OCI-LY7 (cell line): ENCODE results near the gene ABCD3. TPM values are rescaled to one million over a fixed set of nuclear protein-coding genes. Genes with fewer than 3 reads are reported as not detected.

Experiments
- BruUV-seq: library from RNA; stranded (reverse); fragments of 400-500 nt; replicated peaks from 2 replicates; lab custom pipeline; 2021; lab: Mats Ljungman, UMichigan
- CTCF ChIA-PET: fragments of 300-600 bp; sonication (Branson Sonifier 250); formaldehyde crosslinking; loops from one replicate; lab custom pipeline; 2022; ENCODE audit warnings: antibody characterized with exemption; ENCODE audit not compliant: unreplicated experiment; lab: Charles Lee
- POLR2A ChIA-PET: fragments of 300-600 bp; sonication (Branson Sonifier 250); formaldehyde crosslinking; loops from one replicate; lab custom pipeline; 2022; ENCODE audit warnings: antibody characterized with exemption; lab: Charles Lee
- DNase-seq: peaks from one replicate; pipeline ENCODE4 v3.0.0-alpha.2; 2015; ENCODE audit warnings: low spot score
- H2AFZ ChIP-seq: fragments of 200-600 bp; sonication (generic), shearing (Covaris generic); 2 replicates; pipeline ENCODE4 v1.6.1; 2014; ENCODE audit warnings: mild to moderate bottlenecking, antibody characterized with exemption, low read length, moderate library complexity
- H3K27ac ChIP-seq: fragments of 200-600 bp; sonication (generic); 2 replicates; pipeline ENCODE4 v1.5.1; 2014; ENCODE audit warnings: mixed run types, low read depth, mild to moderate bottlenecking, moderate library complexity, low read length, inconsistent platforms; ENCODE audit not compliant: poor library complexity, severe bottlenecking
- H3K36me3 ChIP-seq: fragments of 200-600 bp; sonication (generic); 2 replicates; pipeline ENCODE4 v1.6.1; 2014; ENCODE audit warnings: mild to moderate bottlenecking, antibody characterized with exemption, low read length, moderate library complexity, mixed read lengths; ENCODE audit not compliant: insufficient read depth
- H3K4me1 ChIP-seq: fragments of 200-600 bp; sonication (generic); 2 replicates; pipeline ENCODE4 v1.5.1; 2014; ENCODE audit warnings: mild to moderate bottlenecking, low read length; ENCODE audit not compliant: insufficient read depth, poor library complexity, severe bottlenecking
- H3K4me2 ChIP-seq: fragments of 200-600 bp; sonication (generic); 2 replicates; pipeline ENCODE4 v1.6.1; 2014; ENCODE audit warnings: mild to moderate bottlenecking, low read length
- H3K4me3 ChIP-seq: fragments of 200-600 bp; sonication (generic); 2 replicates; pipeline ENCODE4 v1.5.1; 2014; ENCODE audit warnings: mild to moderate bottlenecking, low read depth, low read length; ENCODE audit not compliant: poor library complexity, severe bottlenecking
- H3K79me2 ChIP-seq: fragments of 200-600 bp; sonication (generic); 2 replicates; pipeline ENCODE4 v1.6.1; 2016; ENCODE audit warnings: low read depth, mild to moderate bottlenecking, low read length, moderate library complexity, mixed read lengths; ENCODE audit not compliant: insufficient read depth
- H3K9me2 ChIP-seq: fragments of 200-600 bp; sonication (generic); 2 replicates; pipeline ENCODE4 v1.6.1; 2016; ENCODE audit warnings: mild to moderate bottlenecking, low read length, mixed read lengths; ENCODE audit not compliant: insufficient read depth
- H3K9me3 ChIP-seq: fragments of 200-600 bp; sonication (generic); 2 replicates; pipeline ENCODE4 v1.6.1; 2014; ENCODE audit warnings: mild to moderate bottlenecking, mixed run types, low read length, mixed read lengths
- H4K20me1 ChIP-seq: fragments of 200-600 bp; sonication (generic); 2 replicates; pipeline ENCODE4 v1.6.1; 2014; ENCODE audit warnings: mild to moderate bottlenecking, antibody characterized with exemption, low read length, moderate library complexity, mixed read lengths; ENCODE audit not compliant: insufficient read depth
- CTCF ChIP-seq: fragments of 200-600 bp; sonication (generic); conservative IDR thresholded peaks from 2 replicates; pipeline ENCODE4 v1.5.1; 2014; ENCODE audit warnings: mild to moderate bottlenecking, antibody characterized with exemption, low read length, moderate library complexity, mixed read lengths
- EZH2phosphoT487 ChIP-seq: fragments of 200-600 bp; sonication (generic); IDR thresholded peaks from 2 replicates; pipeline ENCODE4 v1.6.1; 2018; ENCODE audit warnings: low read depth, borderline replicate concordance, mild to moderate bottlenecking, mixed run types, antibody characterized with exemption, low read length, moderate library complexity, mixed read lengths
- intact Hi-C: fragments of 100-400 bp; cut with micrococcal nuclease; formaldehyde crosslinking; loops from one replicate; pipeline ENCODE4 v1.10.0; 2022; ENCODE audit not compliant: unreplicated experiment
- total RNA-seq, 2 experiments: library from RNA; depleted of rRNA in 1 of 2; stranded (reverse); fragments of >200 nt in 1 of 2; shearing (Covaris generic) in 1 of 2; gene quantifications; 2 replicates each; pipeline ENCODE4 v1.2.3, GENCODE V29; 2014 to 2022

ABCD3 gene
- total RNA-seq, 2 experiments from 2014 or later, result 18.3 to 33.8 TPM

- H3K79me2 ChIP-seq, result no peaks in the 10 kb centered on the region
- H3K9me3 ChIP-seq, result no peaks in the 10 kb centered on the region
- H3K4me2 ChIP-seq, result no peak overlapping the region
- H4K20me1 ChIP-seq, result no peaks in the 10 kb centered on the region
- no peaks in the 10 kb centered on the region for H3K4me1 ChIP-seq
- no TSS peak for BruUV-seq
- no peak for DNase-seq
- intact Hi-C loops, result no loop called here
- H3K36me3 ChIP-seq, result no peaks in the 10 kb centered on the region
- ChIA-PET POLR2A (no interaction called here), CTCF (no interaction called here)
- TF ChIP-seq EZH2phosphoT487 (no peak), CTCF (no peak)
- no peak overlapping the region for H2AFZ ChIP-seq
- H3K4me3 ChIP-seq, result no peak overlapping the region
- no peak overlapping the region for H3K27ac ChIP-seq
- no peaks in the 10 kb centered on the region for H3K9me2 ChIP-seq
Measured at GRCh38 chr1:94524531-94524930, 106.3 kb downstream of the ABCD3 start.

GRCh38 chr1:94526152-94526980 lies 108.2 kb downstream of the ABCD3 start:
- DNase-seq, result no peak
- no peaks in the 10 kb centered on the region for H3K9me3 ChIP-seq
- H4K20me1 ChIP-seq, result no peaks in the 10 kb centered on the region
- TF ChIP-seq EZH2phosphoT487, result no peak
- TF ChIP-seq CTCF, result no peak
- no TSS peak for BruUV-seq
- H3K9me2 ChIP-seq, result no peaks in the 10 kb centered on the region
- H3K27ac ChIP-seq, result no peak overlapping the region
- POLR2A ChIA-PET, result interaction anchor here (0.6 to 1.1 kb wide), 2 partner anchors 10 to 731 kb away, joined by 3 read pairs; no protein-coding TSS in a partner anchor
- CTCF ChIA-PET, result no interaction called here
- intact Hi-C loops, result no loop called here
- no peaks in the 10 kb centered on the region for H3K79me2 ChIP-seq
- H3K36me3 ChIP-seq, result no peaks in the 10 kb centered on the region
- H2AFZ ChIP-seq, result no peak overlapping the region
- no peaks in the 10 kb centered on the region for H3K4me1 ChIP-seq
- no peak overlapping the region for H3K4me2 ChIP-seq
- no peak overlapping the region for H3K4me3 ChIP-seq

GRCh38 chr1:94527447-94528031 lies 109.3 kb downstream of the ABCD3 start:
- BruUV-seq, result no TSS peak
- TF ChIP-seq EZH2phosphoT487 (no peak), CTCF (no peak)
- H3K79me2 ChIP-seq, result no peaks in the 10 kb centered on the region
- ChIA-PET CTCF (no interaction called here), POLR2A (interaction anchor here (1.1 kb wide), 1 partner anchor 11 kb away, joined by 3 read pairs; no protein-coding TSS in a partner anchor)
- H3K4me2 ChIP-seq, result no peak overlapping the region
- intact Hi-C loops, result no loop called here
- H3K9me3 ChIP-seq, result no peaks in the 10 kb centered on the region
- H4K20me1 ChIP-seq, result no peaks in the 10 kb centered on the region
- DNase-seq, result no peak
- no peak overlapping the region for H3K27ac ChIP-seq
- H3K9me2 ChIP-seq, result no peaks in the 10 kb centered on the region
- no peaks in the 10 kb centered on the region for H3K4me1 ChIP-seq
- H2AFZ ChIP-seq, result no peak overlapping the region
- H3K36me3 ChIP-seq, result no peaks in the 10 kb centered on the region
- H3K4me3 ChIP-seq, result no peak overlapping the region
